HG02840 (cell line): ENCODE results near the gene GRIP1.

Experiments
- ATAC-seq: cut with Tn5 transposase; IDR thresholded peaks from one replicate; pipeline ENCODE4 v1.9.1; 2021; ENCODE audit warnings: mild to moderate bottlenecking, moderate library complexity, moderate number of reproducible peaks; ENCODE audit not compliant: unreplicated experiment, low FRiP score

The GRIP1 gene

GRCh38 chr12:66491853-66492252, 187.0 kb downstream of the GRIP1 start:
- no peak for ATAC-seq

DNA sequence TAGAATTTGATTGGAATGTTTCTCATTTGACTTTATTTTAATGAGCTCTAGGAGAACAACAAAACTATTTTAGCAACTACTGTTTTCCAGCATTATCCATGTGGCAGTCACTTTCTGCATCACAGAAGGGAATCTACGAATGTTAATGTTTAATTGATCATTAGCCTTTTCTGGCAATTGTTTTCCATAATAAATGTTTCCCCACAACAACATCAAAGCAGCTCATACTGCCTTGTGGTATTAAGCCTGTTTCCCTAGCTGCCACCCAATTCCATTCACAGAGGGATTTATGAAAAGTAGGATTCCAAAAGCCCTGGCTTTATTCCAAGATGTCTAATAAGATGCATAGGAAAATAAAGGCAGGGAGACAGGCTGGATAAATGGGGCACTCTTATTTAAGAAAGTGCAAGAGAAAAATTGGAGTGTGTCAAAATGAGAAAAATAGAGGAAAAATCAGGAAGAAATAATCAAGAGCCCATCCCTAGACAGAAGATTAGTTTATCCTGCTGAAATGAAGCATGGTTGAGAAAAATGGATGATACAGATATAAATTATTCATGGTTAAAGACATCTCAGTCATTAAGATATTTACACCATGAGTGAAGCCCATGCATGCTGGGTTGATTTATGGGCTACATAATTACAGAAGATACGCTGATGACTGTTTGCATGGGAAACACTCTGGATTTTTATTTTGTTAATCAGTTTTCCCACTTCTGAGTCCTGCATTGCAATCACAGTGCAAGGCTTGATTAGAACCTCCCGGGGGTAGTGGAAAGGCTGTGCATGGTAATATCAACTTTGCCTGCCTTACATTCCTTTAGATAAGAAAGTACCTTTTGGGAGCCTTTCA, 196.3 kb downstream of the GRIP1 start:
- no peak for ATAC-seq

- no peak for ATAC-seq
These were observed 210.9 kb downstream of the GRIP1 start for GRCh38 chr12:66467932-66468331.

DNA sequence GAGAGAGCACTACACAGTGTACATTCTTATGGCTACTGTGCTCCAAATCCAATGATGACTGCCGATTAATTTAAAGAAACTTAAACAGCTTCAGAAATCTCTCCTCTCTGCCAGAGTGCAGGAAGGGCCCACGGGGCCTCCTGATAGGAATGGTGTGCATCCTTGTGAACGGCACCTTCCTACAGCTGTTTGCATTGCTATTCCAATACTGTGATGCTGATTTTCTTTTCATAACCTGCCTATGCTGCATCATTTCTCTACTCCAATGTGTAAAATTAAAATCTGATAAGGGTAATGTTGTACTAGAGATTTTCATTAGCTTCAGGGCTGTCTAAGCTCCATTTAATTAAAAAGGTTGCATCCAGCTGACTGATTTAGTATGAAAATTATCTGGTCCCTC, 217.5 kb downstream of the GRIP1 start:
- ATAC-seq: no peak

DNA sequence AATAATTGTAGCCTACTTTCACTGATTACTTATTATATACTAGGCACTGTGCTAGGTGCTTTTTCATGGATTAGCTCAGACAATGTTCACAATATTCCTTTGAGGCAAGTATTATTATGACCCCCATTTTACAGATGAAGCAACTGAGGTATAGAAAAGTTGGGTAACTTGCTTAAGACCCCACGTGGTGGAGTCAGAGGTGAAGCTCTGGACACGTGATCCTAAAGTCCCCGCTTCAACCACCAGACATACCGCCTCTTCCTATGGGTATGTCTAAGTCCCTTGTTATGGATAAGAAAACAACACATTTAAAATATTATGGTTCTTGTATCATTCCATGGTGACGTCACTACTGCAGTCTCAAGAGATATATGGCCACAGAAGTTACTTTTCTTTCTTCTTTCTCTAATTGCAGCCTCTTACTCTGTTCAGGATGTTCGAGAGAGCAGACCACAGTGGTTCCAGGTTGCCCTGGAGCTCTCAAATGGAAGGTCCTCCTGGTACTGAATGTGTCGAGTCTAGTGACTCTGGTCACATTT, 218.9 kb downstream of the GRIP1 start:
- ATAC-seq: no peak

- ATAC-seq: no peak
These were observed 222.3 kb downstream of the GRIP1 start for GRCh38 chr12:66456612-66457011.

DNA sequence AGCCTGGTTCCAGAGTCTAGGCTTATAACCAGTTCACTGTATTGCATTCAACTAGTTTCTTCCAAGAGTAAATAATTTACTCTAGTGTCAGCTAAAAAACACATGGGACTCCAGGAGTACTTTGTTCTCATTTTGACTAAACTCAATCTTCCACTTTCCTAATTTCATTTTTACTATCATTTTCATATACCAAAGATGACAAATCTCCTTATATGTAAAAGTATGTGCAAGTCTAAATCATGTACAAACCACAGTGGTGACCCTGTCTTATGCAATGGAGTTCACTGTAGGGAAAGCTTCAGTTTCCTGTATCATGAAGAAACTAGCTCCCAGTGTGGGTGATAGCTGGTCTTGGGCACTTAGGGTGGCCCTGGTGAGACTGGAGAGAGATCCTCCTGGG, 225.0 kb downstream of the GRIP1 start:
- peak; percentile 63 for ATAC-seq

GRCh38 chr12:66453120-66453519, 225.8 kb downstream of the GRIP1 start:
- no peak for ATAC-seq

DNA sequence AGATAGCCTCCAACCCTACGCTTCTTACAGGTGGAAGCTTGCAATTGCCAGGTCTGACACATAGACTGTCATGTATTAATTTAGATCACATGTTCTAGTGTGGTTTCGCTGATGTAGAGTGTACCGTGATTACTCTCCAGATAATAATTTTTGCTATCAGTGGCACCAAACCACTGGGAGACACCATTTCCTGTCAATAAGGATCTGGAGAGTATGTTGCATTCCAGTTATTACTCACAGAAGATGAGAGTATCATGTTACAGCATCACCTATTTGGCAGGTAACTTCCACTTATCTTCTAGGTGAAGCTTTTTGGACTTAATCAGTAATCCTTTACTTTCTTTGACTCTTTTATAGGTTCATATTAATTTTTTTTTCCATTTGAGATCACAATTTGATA, 229.3 kb downstream of the GRIP1 start:
- ATAC-seq: no peak

DNA sequence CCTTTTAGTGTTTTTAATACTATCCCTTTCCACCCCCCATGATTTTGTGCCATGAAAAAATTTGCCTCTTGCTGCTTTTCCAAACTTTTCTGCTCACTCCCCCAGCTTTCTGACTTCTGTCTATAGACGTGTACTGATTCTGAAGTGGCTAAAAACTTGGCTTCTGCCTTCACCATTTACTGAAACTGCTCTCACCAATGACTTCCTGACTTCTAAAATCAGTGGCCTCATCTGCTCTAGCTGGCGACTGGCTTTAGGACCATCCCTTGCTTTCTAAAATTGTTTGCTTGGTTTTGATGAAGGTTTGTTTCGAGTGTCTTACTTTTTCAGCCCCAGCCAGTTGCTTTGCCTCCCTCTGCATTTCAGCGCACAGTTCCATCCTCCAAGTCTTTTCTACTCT, 231.2 kb downstream of the GRIP1 start:
- no peak for ATAC-seq

GRCh38 chr12:66446276-66446675, 232.6 kb downstream of the GRIP1 start:
- ATAC-seq: no peak

DNA sequence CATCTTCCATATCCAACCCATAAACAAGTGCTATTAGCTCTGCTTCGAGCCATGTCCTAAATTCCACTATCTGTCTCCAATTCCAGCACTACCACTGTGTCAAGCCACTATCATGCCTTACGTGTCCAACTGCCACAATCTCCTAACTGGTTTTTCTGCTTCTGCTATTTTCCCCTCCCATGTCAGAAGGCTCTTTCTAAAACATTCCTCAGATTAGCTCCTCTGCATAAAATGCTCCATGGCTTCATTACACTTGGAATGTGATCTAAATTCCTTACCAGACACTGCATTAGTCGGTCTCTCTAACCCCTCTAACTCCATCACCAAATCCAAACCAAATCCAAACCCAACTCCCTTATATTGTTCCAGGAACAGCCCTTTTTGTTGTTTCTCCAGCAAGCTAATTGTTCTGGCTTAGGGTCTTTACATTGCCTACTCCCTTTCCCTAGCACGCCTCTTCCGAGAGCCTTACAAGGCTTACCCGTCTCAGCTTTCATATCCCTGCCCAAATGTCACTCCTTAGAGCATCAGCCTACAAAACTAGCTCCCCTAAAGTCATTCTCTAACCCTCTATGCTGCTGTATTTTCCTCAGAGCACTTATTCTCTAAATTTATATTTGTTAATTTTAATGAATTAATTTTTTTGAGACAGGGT, 236.8 kb downstream of the GRIP1 start:
- ATAC-seq: no peak

DNA sequence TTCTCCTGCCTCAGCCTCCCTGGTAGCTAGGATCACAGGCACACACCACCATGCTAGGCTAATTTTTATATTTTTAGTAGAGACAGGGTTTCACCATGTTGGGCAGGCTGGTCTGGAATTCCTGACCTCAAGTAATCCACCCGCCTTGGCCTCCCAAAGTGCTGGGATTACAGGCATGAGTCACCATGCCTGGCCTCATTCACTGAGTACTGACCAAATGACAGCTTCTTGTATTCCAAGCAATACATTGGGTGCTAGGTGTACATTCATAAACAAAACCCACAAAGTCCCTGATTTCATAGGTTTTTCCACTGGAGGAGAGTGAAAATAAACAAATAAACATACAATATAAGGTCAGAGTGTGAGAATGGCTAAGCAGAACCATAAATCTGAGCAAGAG, 240.3 kb downstream of the GRIP1 start:
- ATAC-seq: no peak

- ATAC-seq: no peak
These were observed 248.8 kb downstream of the GRIP1 start for GRCh38 chr12:66430106-66430505.

DNA sequence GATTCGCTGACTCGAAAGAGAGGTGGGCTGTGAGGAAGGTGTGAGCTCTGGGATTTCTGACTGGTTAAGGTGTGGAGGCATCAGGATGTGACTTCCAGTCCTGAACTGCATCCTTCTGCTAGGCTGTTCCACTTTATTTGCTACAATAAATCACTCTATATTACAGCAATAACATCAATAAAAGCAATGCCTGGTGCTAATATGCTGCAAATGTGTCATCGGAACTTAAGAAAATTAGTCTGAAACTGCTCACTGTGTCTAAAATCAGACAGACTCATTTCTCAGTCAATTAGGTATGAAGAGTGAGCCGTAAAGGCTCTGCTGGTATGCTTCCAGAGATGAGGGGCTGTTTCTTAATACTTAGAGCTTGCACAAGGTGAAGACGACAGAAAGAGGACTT, 250.0 kb downstream of the GRIP1 start:
- no peak for ATAC-seq

DNA sequence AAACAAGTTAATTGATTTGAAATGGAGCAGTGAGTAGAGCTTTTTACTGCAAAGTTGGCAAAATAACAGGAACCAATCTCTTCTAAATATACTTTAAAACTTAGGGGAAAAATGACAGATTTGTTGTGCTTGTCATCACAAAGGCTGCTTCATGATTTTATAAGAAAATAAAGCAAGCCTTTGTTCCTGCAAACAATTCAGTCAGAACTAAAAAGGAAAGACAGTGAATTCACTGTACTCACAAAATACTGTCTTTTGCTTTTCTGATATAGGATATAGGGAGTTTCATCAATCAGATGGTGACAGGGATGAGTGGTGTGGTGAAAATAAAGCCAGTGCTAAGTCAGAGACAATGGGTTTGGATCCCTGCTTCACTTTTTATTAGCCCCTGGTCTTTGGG, 250.6 kb downstream of the GRIP1 start:
- no peak for ATAC-seq

GRCh38 chr12:66426696-66427095, 252.2 kb downstream of the GRIP1 start:
- ATAC-seq: no peak

DNA sequence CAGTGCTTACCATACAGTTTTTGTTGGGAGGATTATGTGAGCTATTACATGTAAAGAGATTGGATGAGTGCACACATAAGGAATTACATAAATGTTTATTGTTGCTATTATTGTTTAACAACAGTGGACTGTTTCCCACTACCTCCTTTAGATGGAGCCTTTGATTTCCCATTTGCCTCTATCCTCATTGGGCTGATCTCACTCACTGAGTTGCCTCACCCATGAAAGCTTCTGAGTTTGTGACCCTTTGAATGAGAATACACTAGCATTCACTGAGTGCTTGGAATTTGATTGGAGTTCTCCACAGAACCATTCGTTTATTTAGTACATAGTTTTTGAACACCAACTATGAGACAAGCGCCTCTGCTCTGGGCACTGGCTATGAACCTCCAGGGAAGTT, 255.6 kb downstream of the GRIP1 start:
- no peak for ATAC-seq

GRCh38 chr12:66418908-66419307, 260.0 kb downstream of the GRIP1 start:
- ATAC-seq: no peak

- no peak for ATAC-seq
These were observed 261.7 kb downstream of the GRIP1 start for GRCh38 chr12:66417217-66417616.

DNA sequence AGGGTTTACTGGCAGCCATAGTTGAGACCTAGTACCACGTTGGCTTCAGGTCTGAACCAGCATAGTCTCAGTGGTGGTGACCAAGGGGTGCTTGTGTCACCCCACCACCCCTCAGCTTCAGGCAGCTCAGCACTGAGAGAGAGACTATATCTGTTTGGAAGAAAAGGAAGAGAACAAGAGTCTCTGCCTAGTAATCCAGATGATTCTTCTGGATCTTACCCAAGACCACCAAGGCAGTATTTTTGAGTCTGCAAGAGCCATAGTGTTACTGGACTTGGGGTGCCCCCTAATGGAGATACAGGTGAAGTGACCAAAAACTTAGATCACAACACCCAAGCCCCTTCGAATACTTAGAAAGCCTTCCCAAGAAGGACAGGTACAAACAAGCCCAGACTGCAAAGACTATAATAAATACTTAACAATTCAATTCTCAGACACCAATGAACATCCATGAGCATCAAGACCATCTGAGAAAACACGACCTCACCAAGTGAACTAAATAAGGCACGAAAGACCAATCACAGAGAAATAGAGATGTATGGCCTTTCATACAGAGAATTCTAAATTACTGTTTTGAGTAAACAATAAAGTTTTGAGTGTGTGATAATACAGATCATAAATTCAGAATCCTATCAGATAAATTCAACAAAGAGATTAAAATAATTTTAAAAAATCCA, 269.5 kb downstream of the GRIP1 start:
- no peak for ATAC-seq
